GM12865 (cell line): ENCODE data around the gene OR13A1.
"Not testable (repeated sequence)": the region's sequence is repeated elsewhere in the genome, so short reads cannot be mapped to it uniquely, and the experiment has no call there.

Source experiments
- DNase-seq: peaks from one replicate; pipeline ENCODE4 v3.0.0; 2010; ENCODE audit warnings: low read depth
- H3K4me3 ChIP-seq: 2 replicates; pipeline ENCODE4 v1.5.1; 2011; ENCODE audit warnings: mild to moderate bottlenecking, low read depth, low read length, control low read depth
- TF ChIP-seq, protein P1 (sequence below): IDR thresholded peaks from 2 replicates; pipeline ENCODE4 v1.5.1; 2011; ENCODE audit warnings: low read length, control low read depth, low read depth, inconsistent platforms; ENCODE audit not compliant: insufficient read depth; ENCODE audit errors: missing control alignments

OR13A1 gene

DNA sequence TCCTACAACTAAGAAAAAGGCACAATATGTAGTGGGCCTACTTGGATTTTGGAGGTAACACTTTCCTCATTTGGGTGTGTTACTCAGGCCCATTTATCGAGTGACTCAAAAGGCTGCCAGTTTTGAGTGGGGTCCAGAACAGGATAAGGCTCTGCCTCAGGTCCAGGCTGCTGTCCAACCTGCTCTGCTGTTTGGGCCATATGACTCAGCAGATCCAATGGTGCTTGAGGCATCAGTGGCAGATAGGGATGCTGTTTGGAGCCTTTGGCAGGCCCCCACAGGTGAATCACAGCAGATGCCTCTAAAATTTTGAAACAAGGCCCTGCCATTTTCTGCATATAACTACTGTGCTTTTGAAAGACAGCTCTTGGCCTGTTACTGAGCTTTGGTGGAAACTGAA lies 24.5 kb upstream of the OR13A1 start:
- no peak overlapping the region for H3K4me3 ChIP-seq
- TF ChIP-seq, protein P1, sequence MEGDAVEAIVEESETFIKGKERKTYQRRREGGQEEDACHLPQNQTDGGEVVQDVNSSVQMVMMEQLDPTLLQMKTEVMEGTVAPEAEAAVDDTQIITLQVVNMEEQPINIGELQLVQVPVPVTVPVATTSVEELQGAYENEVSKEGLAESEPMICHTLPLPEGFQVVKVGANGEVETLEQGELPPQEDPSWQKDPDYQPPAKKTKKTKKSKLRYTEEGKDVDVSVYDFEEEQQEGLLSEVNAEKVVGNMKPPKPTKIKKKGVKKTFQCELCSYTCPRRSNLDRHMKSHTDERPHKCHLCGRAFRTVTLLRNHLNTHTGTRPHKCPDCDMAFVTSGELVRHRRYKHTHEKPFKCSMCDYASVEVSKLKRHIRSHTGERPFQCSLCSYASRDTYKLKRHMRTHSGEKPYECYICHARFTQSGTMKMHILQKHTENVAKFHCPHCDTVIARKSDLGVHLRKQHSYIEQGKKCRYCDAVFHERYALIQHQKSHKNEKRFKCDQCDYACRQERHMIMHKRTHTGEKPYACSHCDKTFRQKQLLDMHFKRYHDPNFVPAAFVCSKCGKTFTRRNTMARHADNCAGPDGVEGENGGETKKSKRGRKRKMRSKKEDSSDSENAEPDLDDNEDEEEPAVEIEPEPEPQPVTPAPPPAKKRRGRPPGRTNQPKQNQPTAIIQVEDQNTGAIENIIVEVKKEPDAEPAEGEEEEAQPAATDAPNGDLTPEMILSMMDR, result no peak
- no peak for DNase-seq

DNA sequence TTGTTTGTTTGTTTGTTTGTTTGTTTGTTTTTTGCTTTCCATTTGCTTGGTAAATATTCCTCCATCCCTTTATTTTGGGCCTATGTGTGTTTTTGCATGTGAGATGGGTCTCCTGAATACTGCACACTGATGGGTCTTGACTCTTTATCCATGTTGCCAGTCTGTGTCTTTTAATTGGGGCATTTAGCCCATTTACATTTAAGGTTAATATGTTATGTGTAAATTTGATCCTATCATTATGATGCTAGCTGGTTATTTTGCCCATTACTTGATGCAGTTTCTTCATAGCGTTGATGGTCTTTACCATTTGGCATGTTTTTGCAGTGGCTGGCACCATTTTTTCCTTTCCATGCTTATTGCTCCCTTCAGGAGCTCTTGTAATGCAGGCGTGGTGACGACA lies 16.4 kb upstream of the OR13A1 start:
- DNase-seq, H3K4me3 ChIP-seq: not testable (repeated sequence)

DNA sequence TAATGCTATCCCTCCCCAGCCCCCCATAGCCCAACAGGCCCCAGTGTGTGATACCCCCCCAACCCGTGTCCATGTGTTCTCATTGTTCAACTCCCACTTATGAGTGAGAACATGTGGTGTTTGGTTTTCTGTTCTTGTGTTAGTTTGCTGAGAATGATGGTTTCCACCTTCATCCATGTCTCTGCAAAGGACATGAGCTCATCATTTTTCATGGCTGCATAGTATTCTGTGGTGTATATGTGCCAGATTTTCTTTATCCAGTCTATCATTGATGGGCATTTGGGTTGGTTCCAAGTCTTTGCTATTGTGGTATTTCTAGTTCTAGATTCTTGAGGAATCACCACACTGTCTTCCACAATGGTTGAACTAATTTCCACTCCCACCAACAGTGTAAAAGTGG lies 11.5 kb upstream of the OR13A1 start:
- not testable (repeated sequence) for DNase-seq

DNA sequence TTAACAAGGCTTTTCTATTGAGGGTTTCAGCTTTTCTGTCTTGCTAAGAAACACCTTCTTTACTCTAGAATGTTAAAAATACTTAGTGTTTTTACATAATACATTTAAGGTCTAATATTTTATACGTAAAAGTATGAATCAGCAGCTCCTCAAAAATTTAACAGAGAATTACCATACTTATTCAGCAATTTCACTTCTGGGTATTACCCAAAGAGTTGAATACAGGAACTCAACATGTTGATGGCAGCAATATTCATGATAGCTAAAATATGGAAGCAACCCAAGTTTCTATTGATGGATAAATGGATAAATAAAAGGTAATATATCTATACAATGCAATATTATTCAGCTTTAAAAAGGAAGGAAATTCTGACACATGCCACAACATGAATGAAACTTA lies 9.7 kb upstream of the OR13A1 start:
- TF ChIP-seq, protein P1, result no peak
- DNase-seq, result no peak

More for the DNA sequence above, 11.5 kb upstream of the OR13A1 start:
- H3K4me3 ChIP-seq, result not testable (repeated sequence)

DNA sequence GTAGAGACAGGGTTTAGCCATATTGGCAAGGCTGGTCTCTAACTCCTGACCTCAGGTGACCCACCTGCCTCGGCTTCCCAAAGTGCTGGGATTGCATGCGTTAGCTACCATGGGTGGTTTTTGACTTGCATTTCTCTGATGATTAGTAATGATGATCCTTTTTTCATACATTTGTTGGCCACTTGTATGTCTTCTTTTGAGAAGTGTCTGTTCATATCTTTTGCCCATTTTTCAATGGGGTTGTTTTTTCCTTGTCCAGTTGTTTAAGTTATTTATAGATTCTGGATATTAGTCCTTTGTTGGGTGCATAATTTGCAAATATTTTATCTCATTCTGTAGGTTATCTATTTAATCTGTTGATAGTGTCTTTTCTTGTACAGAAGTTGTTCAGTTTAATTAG lies 4.3 kb upstream of the OR13A1 start:
- no peak for DNase-seq
- no peak overlapping the region for H3K4me3 ChIP-seq
- TF ChIP-seq, protein P1, result no peak

More for the DNA sequence above, 9.7 kb upstream of the OR13A1 start:
- H3K4me3 ChIP-seq, result no peak overlapping the region

DNA sequence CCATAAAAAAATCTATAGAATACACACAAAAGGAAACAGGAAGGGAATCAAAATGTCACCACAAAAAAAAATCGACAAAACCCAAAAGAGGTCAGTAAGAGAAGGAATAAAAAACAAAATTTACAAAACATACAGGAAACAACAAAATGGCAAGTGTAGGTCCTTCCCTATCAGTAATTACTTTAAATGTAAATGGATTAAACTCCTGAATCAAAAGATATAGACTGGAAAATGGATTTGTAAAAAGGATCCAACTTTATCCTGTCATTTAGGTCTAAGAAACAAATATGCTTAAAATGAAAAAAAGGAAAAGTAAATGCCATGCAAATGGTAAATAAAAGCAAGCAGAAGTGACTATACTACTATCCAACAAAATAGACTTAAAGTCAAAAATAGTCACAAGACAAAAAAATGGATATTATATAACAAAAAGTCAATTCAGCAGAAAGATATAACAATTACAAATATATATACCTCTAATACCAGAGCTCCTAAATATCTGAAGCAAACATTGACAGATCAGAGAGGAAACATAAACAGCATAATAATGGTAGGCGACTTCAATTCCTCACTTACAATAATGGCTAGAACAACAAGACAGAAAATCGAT lies 2.0 kb downstream of the OR13A1 start:
- no peak overlapping the region for H3K4me3 ChIP-seq
- DNase-seq, result no peak
- TF ChIP-seq, protein P1, result no peak

DNA sequence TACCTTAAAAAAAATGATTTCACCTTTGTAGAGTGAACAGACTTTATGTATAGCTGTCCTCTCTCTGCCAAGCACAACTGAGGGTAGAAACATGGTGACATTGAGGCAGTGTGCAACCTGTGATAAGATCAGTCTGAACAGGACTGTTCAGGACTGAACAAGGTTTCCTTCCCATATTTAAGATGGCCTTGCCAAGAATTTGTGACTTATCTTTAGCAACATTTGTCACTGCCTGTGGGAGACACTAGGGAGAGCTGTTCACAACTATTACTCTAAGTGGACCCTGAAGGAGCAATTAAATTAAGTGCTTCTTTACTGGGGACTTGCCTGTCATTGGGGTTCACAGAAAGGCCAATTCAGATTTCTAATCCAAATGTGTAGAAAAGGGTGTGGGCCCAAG lies 6.7 kb downstream of the OR13A1 start:
- no peak overlapping the region for H3K4me3 ChIP-seq
- TF ChIP-seq, protein P1, result peak; percentile 23
- DNase-seq, result peak; percentile 48

DNA sequence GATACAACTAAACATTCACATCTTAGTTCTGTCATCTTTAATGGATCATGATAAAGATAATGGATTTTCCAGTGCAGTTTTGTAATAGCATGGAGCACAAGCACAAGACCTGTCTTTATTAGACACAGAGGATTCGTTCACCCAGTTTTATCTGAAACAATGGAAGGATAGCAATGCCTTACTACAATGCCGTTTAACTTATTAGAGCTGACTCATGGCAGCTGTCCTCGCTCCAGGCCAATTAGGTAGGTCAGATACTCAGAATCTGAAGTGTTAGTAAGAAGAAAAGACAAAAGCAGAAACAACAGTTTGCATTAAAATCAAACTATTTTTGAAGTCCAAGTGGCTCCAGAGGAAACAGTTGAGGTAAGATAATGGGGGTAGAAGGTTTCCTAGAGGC lies 12.8 kb downstream of the OR13A1 start:
- TF ChIP-seq, protein P1, result no peak
- no peak overlapping the region for H3K4me3 ChIP-seq
- DNase-seq, result no peak

DNA sequence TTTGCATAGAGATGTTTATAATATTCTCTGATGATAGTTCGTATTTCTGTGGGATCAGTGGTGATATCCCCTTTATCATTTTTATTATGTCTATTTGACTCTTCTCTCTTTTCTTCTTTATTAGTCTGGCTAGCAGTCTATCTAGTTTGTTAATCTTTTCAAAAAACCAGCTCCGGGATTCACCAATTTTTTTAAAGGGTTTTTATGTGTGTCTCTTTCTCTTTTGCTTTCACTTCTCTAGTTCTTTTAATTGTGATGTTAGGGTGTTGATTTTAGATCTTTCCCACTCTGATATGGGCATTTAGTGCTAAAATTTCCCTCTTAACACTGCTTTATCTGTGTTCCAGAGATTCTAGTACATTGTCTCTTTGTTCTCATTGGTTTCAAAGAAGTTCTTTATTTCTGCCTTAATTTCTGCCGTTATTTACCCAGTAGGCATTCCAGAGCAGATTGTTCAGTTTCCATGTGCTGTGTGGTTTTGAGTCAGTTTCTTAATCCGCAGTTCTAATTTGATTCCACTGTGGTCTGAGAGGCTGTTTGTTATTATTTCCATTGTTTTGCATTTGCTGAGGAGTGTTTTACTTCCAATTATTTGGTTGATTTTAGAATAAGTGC lies 17.0 kb downstream of the OR13A1 start:
- not testable (repeated sequence) for H3K4me3 ChIP-seq, DNase-seq
